HepG2 (cell line): ENCODE data around the gene IGFN1. TPM values are rescaled to one million over a fixed set of nuclear protein-coding genes. Genes with fewer than 3 reads are reported as not detected.

ENCODE experiments used
- GTF2F1 ChIP-seq: fragments of 150-350 bp; IDR thresholded peaks from 2 replicates; pipeline ENCODE4 v1.6.1; 2014; ENCODE audit warnings: low read length
- JUND ChIP-seq: sonication (generic); formaldehyde crosslinking; IDR thresholded peaks from 2 replicates; pipeline ENCODE4 v1.8.0; 2022; ENCODE audit warnings: mild to moderate bottlenecking, missing genetic modification reagents
- MTF2 ChIP-seq: sonication (generic); formaldehyde crosslinking; IDR thresholded peaks from 2 replicates; pipeline ENCODE4 v1.5.0; 2020; ENCODE audit warnings: missing genetic modification reagents, borderline replicate concordance
- MXI1 ChIP-seq: IDR thresholded peaks from 3 replicates; pipeline ENCODE4 v1.6.1; 2012; ENCODE audit warnings: low read depth, low read length, inconsistent platforms, borderline replicate concordance
- PHF20 ChIP-seq: sonication (generic); formaldehyde crosslinking; IDR thresholded peaks from 2 replicates; pipeline ENCODE4 v1.5.0; 2020; ENCODE audit warnings: mild to moderate bottlenecking, missing genetic modification reagents
- SOX13 ChIP-seq, 3 experiments: fragments of 450-650 bp in 1 of 3; sonication (generic) in 1 of 3; formaldehyde crosslinking in 1 of 3; IDR thresholded peaks in 2 of 3; conservative IDR thresholded peaks in 1 of 3; 2 replicates each; pipeline versions ENCODE4 v1.5.0 to v1.6.1; 2016 to 2020; ENCODE audit warnings: antibody characterized with exemption in 1 of 3, mild to moderate bottlenecking in 1 of 3, missing compliant biosample characterization in 1 of 3, missing genetic modification reagents in 1 of 3, moderate library complexity in 1 of 3
- SRSF4 ChIP-seq: fragments of 200-400 bp; formaldehyde crosslinking; IDR thresholded peaks from one replicate; pipeline ENCODE4 v1.6.1; 2018; ENCODE audit warnings: mild to moderate bottlenecking, low read depth, low read length, moderate library complexity; ENCODE audit not compliant: poor library complexity, severe bottlenecking
- ZMYM4 ChIP-seq: sonication (generic); formaldehyde crosslinking; IDR thresholded peaks from 2 replicates; pipeline ENCODE4 v1.8.1; 2023; ENCODE audit warnings: mild to moderate bottlenecking, missing genetic modification reagents
- ZNF34 ChIP-seq: sonication (generic); formaldehyde crosslinking; IDR thresholded peaks from 2 replicates; pipeline ENCODE4 v1.4.0; 2020; ENCODE audit warnings: mild to moderate bottlenecking, missing genetic modification reagents, borderline replicate concordance
- ZNF761 ChIP-seq: sonication (generic); formaldehyde crosslinking; conservative IDR thresholded peaks from 2 replicates; pipeline ENCODE4 v1.4.0; 2020; ENCODE audit warnings: mild to moderate bottlenecking, missing genetic modification reagents
- ZNF792 ChIP-seq: IDR thresholded peaks from 2 replicates; pipeline ENCODE4 v1.6.1; 2016
- polyA plus RNA-seq, 8 experiments: library from polyadenylated mRNA; depleted of rRNA in 3 of 8; stranded (reverse) in 7 of 8; unstranded in 1 of 8; fragments of >200 nt; fragmentation: Illumina TruSeq in 4 of 8; extraction: Trizol in 4 of 8; gene quantifications; 2 replicates each; pipeline versions ENCODE4 v1.2.1 to v1.2.3, GENCODE V29; 2011 to 2016; ENCODE audit warnings: low read depth in 4 of 8, missing spikeins in 1 of 8, mixed read lengths in 1 of 8; ENCODE audit not compliant: insufficient read depth in 1 of 8
- total RNA-seq, 5 experiments: library from RNA; depleted of rRNA; stranded (reverse); fragments of >200 nt; fragmentation: Illumina TruSeq; extraction: Trizol; gene quantifications; 2 replicates each; pipeline ENCODE4 v1.2.3, GENCODE V29; 2016; ENCODE audit warnings: low read depth in 1 of 5
- TF ChIP-seq, protein P1 (sequence below): sonication (generic); formaldehyde crosslinking; IDR thresholded peaks from 2 replicates; pipeline ENCODE4 v1.4.0; 2020; ENCODE audit warnings: missing genetic modification reagents
- TF ChIP-seq, protein P2 (sequence below): sonication (generic); formaldehyde crosslinking; IDR thresholded peaks from 2 replicates; pipeline ENCODE4 v1.4.0; 2020; ENCODE audit warnings: missing genetic modification reagents, borderline replicate concordance
- TF ChIP-seq, protein P3 (sequence below): sonication (generic); formaldehyde crosslinking; IDR thresholded peaks from 2 replicates; pipeline ENCODE4 v1.5.0; 2020; ENCODE audit warnings: mild to moderate bottlenecking, missing genetic modification reagents

IGFN1 gene
- total and polyA plus RNA-seq, 2 of the 13 experiments (the other 11 are each of a cell fraction or from before 2014, with no cell fraction given) = 0.04 to 0.05 TPM

DNA sequence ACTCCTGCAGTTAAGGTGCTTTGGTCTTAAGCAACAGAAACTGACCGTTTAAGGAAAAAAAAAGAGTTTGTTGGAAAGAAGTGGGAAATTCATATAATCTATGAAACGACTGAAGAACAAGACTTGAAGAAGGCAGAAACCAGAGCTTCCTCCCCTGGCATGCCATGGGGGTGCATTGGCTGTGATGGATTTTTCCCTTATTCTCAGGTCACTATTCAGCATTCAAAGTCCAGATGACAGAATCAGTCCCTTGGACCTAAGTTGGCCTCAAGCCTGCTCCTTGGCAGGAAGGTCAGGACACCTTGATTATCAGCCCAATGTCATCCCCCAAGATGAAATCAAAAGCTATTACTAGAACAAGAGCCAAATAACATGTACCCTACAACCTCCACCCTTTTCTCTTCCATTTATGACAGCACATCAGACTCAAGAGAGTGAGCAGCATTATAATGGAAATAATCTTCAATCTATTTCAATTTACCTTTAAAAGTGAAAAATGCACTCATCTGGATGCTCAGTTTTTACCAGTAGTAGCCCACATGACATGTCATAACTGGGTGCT is 20.6 kb upstream of the IGFN1 start (continued):
- TF ChIP-seq, protein P1, sequence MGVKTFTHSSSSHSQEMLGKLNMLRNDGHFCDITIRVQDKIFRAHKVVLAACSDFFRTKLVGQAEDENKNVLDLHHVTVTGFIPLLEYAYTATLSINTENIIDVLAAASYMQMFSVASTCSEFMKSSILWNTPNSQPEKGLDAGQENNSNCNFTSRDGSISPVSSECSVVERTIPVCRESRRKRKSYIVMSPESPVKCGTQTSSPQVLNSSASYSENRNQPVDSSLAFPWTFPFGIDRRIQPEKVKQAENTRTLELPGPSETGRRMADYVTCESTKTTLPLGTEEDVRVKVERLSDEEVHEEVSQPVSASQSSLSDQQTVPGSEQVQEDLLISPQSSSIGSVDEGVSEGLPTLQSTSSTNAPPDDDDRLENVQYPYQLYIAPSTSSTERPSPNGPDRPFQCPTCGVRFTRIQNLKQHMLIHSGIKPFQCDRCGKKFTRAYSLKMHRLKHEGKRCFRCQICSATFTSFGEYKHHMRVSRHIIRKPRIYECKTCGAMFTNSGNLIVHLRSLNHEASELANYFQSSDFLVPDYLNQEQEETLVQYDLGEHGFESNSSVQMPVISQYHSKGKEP (CRISPR knock-in tag) = no peak
- TF ChIP-seq SOX13 (IDR thresholded peaks at IDR 0.05) (peak; percentile 7; the same call in 1 of the 2 replicates), SOX13 (CRISPR knock-in tag; conservative IDR thresholded peaks at IDR 0.05 in 1 of 2, IDR thresholded peaks at IDR 0.05 in 1 of 2) (no peak), PHF20 (CRISPR knock-in tag) (no peak), JUND (CRISPR knock-in tag) (no peak), SRSF4 (no peak), ZNF761 (CRISPR knock-in tag) (no peak), ZMYM4 (CRISPR knock-in tag) (no peak), ZNF34 (CRISPR knock-in tag) (0 out of 2 replicates have a peak, but pooled peaks have one; percentile 37), ZNF792 (CRISPR knock-in tag) (no peak), MXI1 (no peak), GTF2F1 (no peak), MTF2 (CRISPR knock-in tag) (no peak)
- TF ChIP-seq, protein P2, sequence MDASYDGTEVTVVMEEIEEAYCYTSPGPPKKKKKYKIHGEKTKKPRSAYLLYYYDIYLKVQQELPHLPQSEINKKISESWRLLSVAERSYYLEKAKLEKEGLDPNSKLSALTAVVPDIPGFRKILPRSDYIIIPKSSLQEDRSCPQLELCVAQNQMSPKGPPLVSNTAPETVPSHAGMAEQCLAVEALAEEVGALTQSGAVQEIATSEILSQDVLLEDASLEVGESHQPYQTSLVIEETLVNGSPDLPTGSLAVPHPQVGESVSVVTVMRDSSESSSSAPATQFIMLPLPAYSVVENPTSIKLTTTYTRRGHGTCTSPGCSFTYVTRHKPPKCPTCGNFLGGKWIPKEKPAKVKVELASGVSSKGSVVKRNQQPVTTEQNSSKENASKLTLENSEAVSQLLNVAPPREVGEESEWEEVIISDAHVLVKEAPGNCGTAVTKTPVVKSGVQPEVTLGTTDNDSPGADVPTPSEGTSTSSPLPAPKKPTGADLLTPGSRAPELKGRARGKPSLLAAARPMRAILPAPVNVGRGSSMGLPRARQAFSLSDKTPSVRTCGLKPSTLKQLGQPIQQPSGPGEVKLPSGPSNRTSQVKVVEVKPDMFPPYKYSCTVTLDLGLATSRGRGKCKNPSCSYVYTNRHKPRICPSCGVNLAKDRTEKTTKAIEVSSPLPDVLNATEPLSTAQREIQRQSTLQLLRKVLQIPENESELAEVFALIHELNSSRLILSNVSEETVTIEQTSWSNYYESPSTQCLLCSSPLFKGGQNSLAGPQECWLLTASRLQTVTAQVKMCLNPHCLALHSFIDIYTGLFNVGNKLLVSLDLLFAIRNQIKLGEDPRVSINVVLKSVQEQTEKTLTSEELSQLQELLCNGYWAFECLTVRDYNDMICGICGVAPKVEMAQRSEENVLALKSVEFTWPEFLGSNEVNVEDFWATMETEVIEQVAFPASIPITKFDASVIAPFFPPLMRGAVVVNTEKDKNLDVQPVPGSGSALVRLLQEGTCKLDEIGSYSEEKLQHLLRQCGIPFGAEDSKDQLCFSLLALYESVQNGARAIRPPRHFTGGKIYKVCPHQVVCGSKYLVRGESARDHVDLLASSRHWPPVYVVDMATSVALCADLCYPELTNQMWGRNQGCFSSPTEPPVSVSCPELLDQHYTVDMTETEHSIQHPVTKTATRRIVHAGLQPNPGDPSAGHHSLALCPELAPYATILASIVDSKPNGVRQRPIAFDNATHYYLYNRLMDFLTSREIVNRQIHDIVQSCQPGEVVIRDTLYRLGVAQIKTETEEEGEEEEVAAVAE = no peak
- TF ChIP-seq, protein P3, sequence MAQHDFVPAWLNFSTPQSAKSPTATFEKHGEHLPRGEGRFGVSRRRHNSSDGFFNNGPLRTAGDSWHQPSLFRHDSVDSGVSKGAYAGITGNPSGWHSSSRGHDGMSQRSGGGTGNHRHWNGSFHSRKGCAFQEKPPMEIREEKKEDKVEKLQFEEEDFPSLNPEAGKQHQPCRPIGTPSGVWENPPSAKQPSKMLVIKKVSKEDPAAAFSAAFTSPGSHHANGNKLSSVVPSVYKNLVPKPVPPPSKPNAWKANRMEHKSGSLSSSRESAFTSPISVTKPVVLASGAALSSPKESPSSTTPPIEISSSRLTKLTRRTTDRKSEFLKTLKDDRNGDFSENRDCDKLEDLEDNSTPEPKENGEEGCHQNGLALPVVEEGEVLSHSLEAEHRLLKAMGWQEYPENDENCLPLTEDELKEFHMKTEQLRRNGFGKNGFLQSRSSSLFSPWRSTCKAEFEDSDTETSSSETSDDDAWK (CRISPR knock-in tag) = no peak
